ENCODE data around the gene C1orf122. TPM values are rescaled to one million over a fixed set of nuclear protein-coding genes. Genes with fewer than 3 reads are reported as not detected.

The C1orf122 gene
- total and polyA plus RNA-seq, 2 of the 4 experiments (the other 2 are of a cell fraction): 2.0 to 13.6 TPM

GRCh38 chr1:37763791-37764413 lies 43.7 kb upstream of the C1orf122 start:
- H2BK5ac ChIP-seq (ENCODE audit: low read depth, low read length, poor library complexity, severe bottlenecking): no peak overlapping the region
- BruUV-seq (replicated peaks): no TSS peak
- no peak overlapping the region for H4K5ac ChIP-seq (ENCODE audit: low read depth, low read length)
- H3K9me1 ChIP-seq (ENCODE audit: insufficient read depth, low read length): no peaks in the 10 kb centered on the region
- H3K79me1 ChIP-seq (ENCODE audit: low read depth in 1 of 2, low read length in 2 of 2): no peaks in the 10 kb centered on the region
- H2AFZ ChIP-seq (replicated peaks; ENCODE audit: low read length, poor library complexity): no peak overlapping the region
- no peak overlapping the region for H3K56ac ChIP-seq (ENCODE audit: extremely low read depth, insufficient read depth, low read length)
- H2BK15ac ChIP-seq (ENCODE audit: low read depth, low read length): no peak overlapping the region
- H3K4me1 ChIP-seq (ENCODE audit: control insufficient read depth, insufficient read depth, low read length): no peaks in the 10 kb centered on the region
- ATAC-seq (ENCODE audit: low read depth) (no peak), DNase-seq (no peak)
- no peaks in the 10 kb centered on the region; the same call in 1 of the 2 replicates for H3K9me3 ChIP-seq (ENCODE audit: control insufficient read depth, insufficient read depth, low read length)
- TF ChIP-seq FOS (IDR thresholded peaks at IDR 0.05; ENCODE audit: low read depth, low read length) (no peak), POLR2A (IDR thresholded peaks at IDR 0.05; ENCODE audit: low read depth, low read length) (no peak), BHLHE40 (IDR thresholded peaks at IDR 0.05; ENCODE audit: low read depth, low read length) (no peak), MAZ (IDR thresholded peaks at IDR 0.05; ENCODE audit: borderline replicate concordance, low read depth, low read length) (no peak), CHD1 (IDR thresholded peaks at IDR 0.05; ENCODE audit: low read depth, low read length) (no peak), RFX5 (IDR thresholded peaks at IDR 0.05; ENCODE audit: low read depth, low read length) (no peak), RCOR1 (IDR thresholded peaks at IDR 0.05; ENCODE audit: insufficient replicate concordance, low read length) (no peak), USF2 (IDR thresholded peaks at IDR 0.05; ENCODE audit: low read depth, low read length) (no peak), MXI1 (IDR thresholded peaks at IDR 0.05; ENCODE audit: borderline replicate concordance, low read depth, low read length) (no peak), CTCF (conservative IDR thresholded peaks at IDR 0.05; ENCODE audit: low read depth, low read length) (no peak), MAFK (IDR thresholded peaks at IDR 0.05; ENCODE audit: low read depth, low read length) (no peak), CEBPB (IDR thresholded peaks at IDR 0.05; ENCODE audit: low read depth, low read length) (no peak), ELK1 (IDR thresholded peaks at IDR 0.05; ENCODE audit: borderline replicate concordance, low read depth, low read length) (no peak), RAD21 (IDR thresholded peaks at IDR 0.05; ENCODE audit: low read length) (no peak), SMC3 (IDR thresholded peaks at IDR 0.05; ENCODE audit: low read depth, low read length) (no peak)
- ChIA-PET CTCF (no interaction called here), POLR2A (ENCODE audit: unreplicated experiment) (no interaction called here)
- H3K36me3 ChIP-seq (ENCODE audit: control insufficient read depth, insufficient read depth, low read length): no peaks in the 10 kb centered on the region
- H2AK5ac ChIP-seq (ENCODE audit: low read depth, low read length): no peak overlapping the region
- H3K18ac ChIP-seq (ENCODE audit: low read depth, low read length): no peak overlapping the region
- dilution Hi-C loops (cut with HindIII; ENCODE audit: low sequenced_read_pairs, unreplicated experiment): no loop called here
- intact Hi-C loops (cut with micrococcal nuclease): no loop called here
- H2AK9ac ChIP-seq (replicated peaks; ENCODE audit: low read depth, low read length, poor library complexity): peak overlapping the region; percentile 57
- no peak overlapping the region for H4K91ac ChIP-seq (ENCODE audit: insufficient read depth, low read depth, low read length)
- H4K8ac ChIP-seq (ENCODE audit: low read depth in 2 of 2, low read length in 2 of 2): no peak overlapping the region
- no peak overlapping the region for H2BK20ac ChIP-seq (ENCODE audit: low read depth, low read length)
- H3K4me2 ChIP-seq (ENCODE audit: low read depth, low read length): no peak overlapping the region
- H4K20me1 ChIP-seq (ENCODE audit: insufficient read depth, low read length): no peaks in the 10 kb centered on the region
- in situ Hi-C loops (cut with MboI; ENCODE audit: low sequenced_read_pairs): no loop called here
- H2BK120ac ChIP-seq (ENCODE audit: low read depth, low read length): no peak overlapping the region
- no peak overlapping the region for H3K9ac ChIP-seq (ENCODE audit: low read depth, low read length)
- H3K27ac ChIP-seq (ENCODE audit: insufficient read depth, low read length): no peak overlapping the region
- no peak overlapping the region for H3K14ac ChIP-seq (replicated peaks; ENCODE audit: low read depth, low read length)
- WGBS, 2 experiments (ENCODE audit: extremely low coverage in 2 of 2, insufficient read length in 1 of 2): 56% methylated on average over 7 of the region's 25 CpGs; no CpG with 5 or more reads in 1 of the 2 experiments
- H3K27me3 ChIP-seq (ENCODE audit: control insufficient read depth, insufficient read depth, low read length): peaks cover 44% of the 10 kb centered on the region
- H3K23ac ChIP-seq (ENCODE audit: low read depth, low read length): no peak overlapping the region
- no peak overlapping the region for H3K4ac ChIP-seq (ENCODE audit: low read depth, low read length)
- no peak overlapping the region for H3K4me3 ChIP-seq (ENCODE audit: insufficient read depth, low read depth, low read length)
